H9 (cell line): ENCODE data around the gene FRMD1. TPM values are rescaled to one million over a fixed set of nuclear protein-coding genes. Genes with fewer than 3 reads are reported as not detected.

Experiments
- DNase-seq: peaks from one replicate; pipeline ENCODE4 v3.0.0-alpha.2; 2017
- H2AFZ ChIP-seq: one replicate; pipeline ENCODE4 v1.6.1; 2013; ENCODE audit warnings: mild to moderate bottlenecking, low read length, control low read depth, moderate library complexity
- H2AK5ac ChIP-seq: 2 replicates; pipeline ENCODE4 v1.6.1; 2013; ENCODE audit warnings: low read length, control low read depth, mixed read lengths; ENCODE audit not compliant: insufficient read length
- H2BK120ac ChIP-seq: one replicate; pipeline ENCODE4 v1.6.1; 2013; ENCODE audit warnings: low read depth, mild to moderate bottlenecking, low read length, control low read depth, inconsistent platforms; ENCODE audit not compliant: poor library complexity, severe bottlenecking
- H2BK12ac ChIP-seq: 2 replicates; pipeline ENCODE4 v1.6.1; 2013; ENCODE audit warnings: low read length, control low read depth, mixed read lengths, low read depth; ENCODE audit not compliant: insufficient read length
- H2BK15ac ChIP-seq: 2 replicates; pipeline ENCODE4 v1.6.1; 2013; ENCODE audit warnings: low read depth, low read length, control low read depth
- H2BK20ac ChIP-seq: one replicate; pipeline ENCODE4 v1.6.1; 2013; ENCODE audit warnings: low read depth, mild to moderate bottlenecking, low read length, control low read depth, inconsistent platforms; ENCODE audit not compliant: poor library complexity, severe bottlenecking
- H2BK5ac ChIP-seq: 2 replicates; pipeline ENCODE4 v1.6.1; 2013; ENCODE audit warnings: low read length, control low read depth, mixed read lengths; ENCODE audit not compliant: insufficient read length
- H3K14ac ChIP-seq: 2 replicates; pipeline ENCODE4 v1.6.1; 2013; ENCODE audit warnings: low read length, control low read depth; ENCODE audit not compliant: insufficient read depth
- H3K18ac ChIP-seq: 2 replicates; pipeline ENCODE4 v1.6.1; 2013; ENCODE audit warnings: low read depth, mild to moderate bottlenecking, mixed read lengths, low read length, control low read depth; ENCODE audit not compliant: insufficient read length
- H3K23ac ChIP-seq: 2 replicates; pipeline ENCODE4 v1.6.1; 2013; ENCODE audit warnings: low read length, control low read depth, mixed read lengths, low read depth; ENCODE audit not compliant: insufficient read length
- H3K23me2 ChIP-seq: 2 replicates; pipeline ENCODE4 v1.6.1; 2013; ENCODE audit warnings: low read depth, mild to moderate bottlenecking, mixed read lengths, low read length, control low read depth; ENCODE audit not compliant: insufficient read length, poor library complexity, severe bottlenecking
- H3K27ac ChIP-seq: 2 replicates; pipeline ENCODE4 v1.5.1; 2013; ENCODE audit warnings: low read length, control low read depth, mixed read lengths, low read depth; ENCODE audit not compliant: insufficient read length
- H3K27me3 ChIP-seq: 2 replicates; pipeline ENCODE4 v1.6.1; 2013; ENCODE audit warnings: low read length, control low read depth, inconsistent platforms; ENCODE audit not compliant: insufficient read depth
- H3K4ac ChIP-seq: 2 replicates; pipeline ENCODE4 v1.6.1; 2013; ENCODE audit warnings: low read depth, mild to moderate bottlenecking, control low read depth, inconsistent platforms, low read length, moderate library complexity
- H3K4me1 ChIP-seq: 2 replicates; pipeline ENCODE4 v1.6.1; 2013; ENCODE audit warnings: low read length, control low read depth, inconsistent platforms; ENCODE audit not compliant: insufficient read depth
- H3K4me2 ChIP-seq: 2 replicates; pipeline ENCODE4 v1.6.1; 2013; ENCODE audit warnings: low read length, control low read depth, mixed read lengths; ENCODE audit not compliant: insufficient read length, insufficient read depth
- H3K56ac ChIP-seq: 2 replicates; pipeline ENCODE4 v1.6.1; 2013; ENCODE audit warnings: low read depth, mild to moderate bottlenecking, mixed read lengths, low read length, control low read depth; ENCODE audit not compliant: insufficient read length
- H3K79me1 ChIP-seq: 2 replicates; pipeline ENCODE4 v1.6.1; 2013; ENCODE audit warnings: low read depth, mild to moderate bottlenecking, moderate library complexity, low read length, control low read depth, inconsistent platforms; ENCODE audit not compliant: insufficient read depth, poor library complexity, severe bottlenecking
- H3K79me2 ChIP-seq: 2 replicates; pipeline ENCODE4 v1.6.1; 2013; ENCODE audit warnings: low read length, control low read depth, inconsistent platforms; ENCODE audit not compliant: insufficient read depth
- H3K9ac ChIP-seq: 2 replicates; pipeline ENCODE4 v1.6.1; 2013; ENCODE audit warnings: low read length, control low read depth, mixed read lengths; ENCODE audit not compliant: insufficient read length; ENCODE audit errors: extremely low read depth
- H3K9me3 ChIP-seq: one replicate; pipeline ENCODE4 v1.6.1; 2013; ENCODE audit warnings: low read depth, low read length, inconsistent platforms; ENCODE audit not compliant: control insufficient read depth
- H3T11ph ChIP-seq: one replicate; pipeline ENCODE4 v1.6.1; 2013; ENCODE audit warnings: mild to moderate bottlenecking, low read length, control low read depth, inconsistent platforms
- H4K20me1 ChIP-seq: one replicate; pipeline ENCODE4 v1.6.1; 2013; ENCODE audit not compliant: control insufficient read depth, insufficient read length, insufficient read depth
- H4K5ac ChIP-seq: 2 replicates; pipeline ENCODE4 v1.6.1; 2013; ENCODE audit warnings: low read depth, mild to moderate bottlenecking, mixed read lengths, low read length, control low read depth; ENCODE audit not compliant: insufficient read length
- H4K8ac ChIP-seq: replicated peaks from 2 replicates; pipeline ENCODE4 v1.6.1; 2013; ENCODE audit warnings: low read length, control low read depth, mixed read lengths, low read depth; ENCODE audit not compliant: insufficient read length
- H4K91ac ChIP-seq: 2 replicates; pipeline ENCODE4 v1.6.1; 2013; ENCODE audit warnings: low read depth, mild to moderate bottlenecking, moderate library complexity, mixed read lengths, low read length, control low read depth; ENCODE audit not compliant: insufficient read length
- H3K27ac Mint-ChIP-seq, 3 experiments: 2 replicates in 2 of 3; 3 replicates in 1 of 3; pipeline ENCODE4 v1.8.0; 2020 to 2021; ENCODE audit warnings: mixed read lengths in 3 of 3, mild to moderate bottlenecking in 1 of 3, moderate library complexity in 1 of 3
- H3K27me3 Mint-ChIP-seq: 2 replicates; pipeline ENCODE4 v1.8.0; 2021; ENCODE audit warnings: low read depth, mild to moderate bottlenecking, moderate library complexity, mixed read lengths
- H3K36me3 Mint-ChIP-seq, 3 experiments: 2 replicates in 2 of 3; 3 replicates in 1 of 3; pipeline ENCODE4 v1.8.0; 2020 to 2021; ENCODE audit warnings: low read depth in 3 of 3, mixed read lengths in 3 of 3; ENCODE audit not compliant: insufficient read depth in 1 of 3
- H3K4me1 Mint-ChIP-seq, 2 experiments: 2 replicates each; pipeline ENCODE4 v1.8.0; 2020; ENCODE audit warnings: mixed read lengths in 2 of 2
- H3K4me3 Mint-ChIP-seq, 2 experiments: 2 replicates in 1 of 2; 3 replicates in 1 of 2; pipeline ENCODE4 v1.8.0; 2020 to 2021; ENCODE audit warnings: mild to moderate bottlenecking in 2 of 2, mixed read lengths in 2 of 2, moderate library complexity in 1 of 2
- H3K9me3 Mint-ChIP-seq, 2 experiments: 2 replicates in 1 of 2; 3 replicates in 1 of 2; pipeline ENCODE4 v1.8.0; 2020; ENCODE audit warnings: mild to moderate bottlenecking in 2 of 2, mixed read lengths in 2 of 2, moderate library complexity in 1 of 2
- WGBS: extraction: QIAGEN DNeasy Blood & Tissue Kit; methylation state at CpG from one replicate; pipeline ENCODE4 v1.1.7; 2013; ENCODE audit warnings: missing lambda C conversion rate, low lambda C conversion rate, mixed read lengths; ENCODE audit not compliant: insufficient read length; ENCODE audit errors: extremely low coverage; 5-methylcytosine and 5-hydroxymethylcytosine counted together
- total RNA-seq: library from RNA; stranded (reverse); gene quantifications from 2 replicates; pipeline ENCODE4 v1.2.1, GENCODE V29; 2021
- TF ChIP-seq, protein P1 (sequence below): fragments of 200-600 bp; sonication (generic); conservative IDR thresholded peaks from 3 replicates; pipeline ENCODE4 v1.8.0; 2021; ENCODE audit warnings: antibody characterized with exemption, mild to moderate bottlenecking

The FRMD1 gene
- total RNA-seq, 1 experiment from 2014 or later, result not detected

DNA sequence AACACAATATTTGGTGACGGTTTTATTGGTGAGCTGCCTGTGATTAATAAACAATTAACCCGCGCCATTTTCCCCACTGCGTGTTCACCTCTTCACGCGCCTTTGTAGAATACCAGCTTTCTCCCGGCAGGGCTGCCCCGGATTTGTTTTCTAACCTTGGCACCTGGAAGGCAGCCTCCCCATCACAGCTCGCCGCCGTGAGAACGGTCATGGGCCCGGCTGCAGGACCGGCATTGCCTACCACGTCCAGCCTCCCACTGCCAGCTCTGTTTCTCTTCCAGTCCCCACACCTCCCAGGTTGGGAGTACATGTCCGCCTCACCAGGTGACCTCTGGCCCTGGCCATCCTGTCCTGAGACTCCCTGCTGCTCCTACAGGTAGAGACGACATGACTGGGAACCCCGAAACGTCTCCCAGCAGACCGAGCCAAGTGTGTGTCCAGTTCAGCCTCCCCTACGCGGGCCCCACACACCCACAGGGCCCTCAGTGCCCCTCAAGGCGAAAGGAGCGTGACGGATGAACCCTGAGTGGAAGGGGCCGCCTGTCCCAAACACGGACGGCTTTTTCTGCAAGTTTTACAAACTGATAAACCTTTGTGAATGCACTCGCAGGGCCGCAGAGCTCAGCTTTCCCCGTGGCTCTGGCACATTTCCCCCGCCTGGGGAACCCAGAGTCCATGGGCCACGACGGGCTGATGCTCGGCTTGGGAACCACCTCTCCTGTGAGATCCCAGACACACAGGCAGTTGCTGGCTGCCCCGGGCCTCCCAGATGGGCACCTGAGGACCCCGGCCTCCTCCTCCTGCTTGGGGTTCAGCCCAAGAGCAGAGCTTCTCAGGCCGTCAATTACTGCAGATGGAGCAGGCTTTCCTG lies 25.7 kb downstream of the FRMD1 start:
- Histone ChIP-seq H2BK20ac (no peak overlapping the region), H3K4ac (no peak overlapping the region), H3K4me1 (no peaks in the 10 kb centered on the region), H3K9me3 (no peaks in the 10 kb centered on the region), H2AFZ (no peak overlapping the region), H4K8ac (no peak overlapping the region), H3K79me2 (no peaks in the 10 kb centered on the region), H3T11ph (no peak overlapping the region), H3K4me2 (no peak overlapping the region), H3K14ac (no peak overlapping the region), H4K5ac (no peak overlapping the region), H4K20me1 (no peaks in the 10 kb centered on the region), H3K9ac (no peak overlapping the region), H3K23ac (no peak overlapping the region), H3K27ac (no peak overlapping the region), H2BK12ac (no peak overlapping the region), H2BK5ac (no peak overlapping the region), H3K18ac (no peak overlapping the region), H4K91ac (no peak overlapping the region), H3K79me1 (no peaks in the 10 kb centered on the region), H2BK120ac (no peak overlapping the region), H2AK5ac (no peak overlapping the region), H3K56ac (no peak overlapping the region), H3K27me3 (no peaks in the 10 kb centered on the region), H2BK15ac (no peak overlapping the region), H3K23me2 (no peaks in the 10 kb centered on the region)
- H3K9me3 Mint-ChIP-seq, result no peaks in the 10 kb centered on the region
- H3K36me3 Mint-ChIP-seq, result no peaks in the 10 kb centered on the region; a peak in 1 of 7 replicates
- H3K4me1 Mint-ChIP-seq, result peaks cover 0 to 4% of the 10 kb centered on the region in 2 experiments; a peak in 1 of 4 replicates
- WGBS, result no CpG with 5 or more reads among the region's 38 CpGs
- H3K27ac Mint-ChIP-seq, result no peak overlapping the region; a peak in 1 of 7 replicates
- no peak overlapping the region for H3K4me3 Mint-ChIP-seq
- no peak for DNase-seq
- TF ChIP-seq, protein P1, sequence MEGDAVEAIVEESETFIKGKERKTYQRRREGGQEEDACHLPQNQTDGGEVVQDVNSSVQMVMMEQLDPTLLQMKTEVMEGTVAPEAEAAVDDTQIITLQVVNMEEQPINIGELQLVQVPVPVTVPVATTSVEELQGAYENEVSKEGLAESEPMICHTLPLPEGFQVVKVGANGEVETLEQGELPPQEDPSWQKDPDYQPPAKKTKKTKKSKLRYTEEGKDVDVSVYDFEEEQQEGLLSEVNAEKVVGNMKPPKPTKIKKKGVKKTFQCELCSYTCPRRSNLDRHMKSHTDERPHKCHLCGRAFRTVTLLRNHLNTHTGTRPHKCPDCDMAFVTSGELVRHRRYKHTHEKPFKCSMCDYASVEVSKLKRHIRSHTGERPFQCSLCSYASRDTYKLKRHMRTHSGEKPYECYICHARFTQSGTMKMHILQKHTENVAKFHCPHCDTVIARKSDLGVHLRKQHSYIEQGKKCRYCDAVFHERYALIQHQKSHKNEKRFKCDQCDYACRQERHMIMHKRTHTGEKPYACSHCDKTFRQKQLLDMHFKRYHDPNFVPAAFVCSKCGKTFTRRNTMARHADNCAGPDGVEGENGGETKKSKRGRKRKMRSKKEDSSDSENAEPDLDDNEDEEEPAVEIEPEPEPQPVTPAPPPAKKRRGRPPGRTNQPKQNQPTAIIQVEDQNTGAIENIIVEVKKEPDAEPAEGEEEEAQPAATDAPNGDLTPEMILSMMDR, result no peak
- H3K27me3 Mint-ChIP-seq, result no peaks in the 10 kb centered on the region; the same call in 1 of the 2 replicates
